Type B pancreatic cell (in vitro differentiated cells): ENCODE results near the gene SLC12A3. TPM values are rescaled to one million over a fixed set of nuclear protein-coding genes. Genes with fewer than 3 reads are reported as not detected.
"Not testable (repeated sequence)": the region's sequence is repeated elsewhere in the genome, so short reads cannot be mapped to it uniquely, and the experiment has no call there.

Experiments used
- DNase-seq: peaks from one replicate; pipeline ENCODE4 v3.0.0; 2021; ENCODE audit warnings: mixed read lengths; ENCODE audit not compliant: unreplicated experiment; ENCODE audit errors: extremely low spot score
- H3K27ac Mint-ChIP-seq: 2 replicates; pipeline ENCODE4 v1.8.0; 2021; ENCODE audit warnings: mild to moderate bottlenecking, mixed read lengths
- H3K27me3 Mint-ChIP-seq: 2 replicates; pipeline ENCODE4 v1.8.0; 2021; ENCODE audit warnings: mixed read lengths
- H3K36me3 Mint-ChIP-seq: 2 replicates; pipeline ENCODE4 v1.8.0; 2021; ENCODE audit warnings: mixed read lengths
- H3K4me1 Mint-ChIP-seq: one replicate; pipeline ENCODE4 v1.8.0; 2021; ENCODE audit warnings: mixed read lengths; ENCODE audit not compliant: unreplicated experiment
- H3K4me3 Mint-ChIP-seq: 2 replicates; pipeline ENCODE4 v1.8.0; 2021; ENCODE audit warnings: mild to moderate bottlenecking, mixed read lengths
- H3K9me3 Mint-ChIP-seq: 2 replicates; pipeline ENCODE4 v1.8.0; 2021; ENCODE audit warnings: mixed read lengths
- total RNA-seq: library from RNA; stranded (reverse); gene quantifications from 2 replicates; pipeline ENCODE4 v1.2.1, GENCODE V29; 2021; ENCODE audit warnings: low replicate concordance
- TF ChIP-seq, protein P1 (sequence below): fragments of 200-600 bp; sonication (generic); conservative IDR thresholded peaks from 2 replicates; pipeline ENCODE4 v1.5.0; 2021; ENCODE audit warnings: antibody characterized with exemption, mild to moderate bottlenecking

SLC12A3 gene
- total RNA-seq, 1 donor from 2014 or later: 0.31 TPM

DNA sequence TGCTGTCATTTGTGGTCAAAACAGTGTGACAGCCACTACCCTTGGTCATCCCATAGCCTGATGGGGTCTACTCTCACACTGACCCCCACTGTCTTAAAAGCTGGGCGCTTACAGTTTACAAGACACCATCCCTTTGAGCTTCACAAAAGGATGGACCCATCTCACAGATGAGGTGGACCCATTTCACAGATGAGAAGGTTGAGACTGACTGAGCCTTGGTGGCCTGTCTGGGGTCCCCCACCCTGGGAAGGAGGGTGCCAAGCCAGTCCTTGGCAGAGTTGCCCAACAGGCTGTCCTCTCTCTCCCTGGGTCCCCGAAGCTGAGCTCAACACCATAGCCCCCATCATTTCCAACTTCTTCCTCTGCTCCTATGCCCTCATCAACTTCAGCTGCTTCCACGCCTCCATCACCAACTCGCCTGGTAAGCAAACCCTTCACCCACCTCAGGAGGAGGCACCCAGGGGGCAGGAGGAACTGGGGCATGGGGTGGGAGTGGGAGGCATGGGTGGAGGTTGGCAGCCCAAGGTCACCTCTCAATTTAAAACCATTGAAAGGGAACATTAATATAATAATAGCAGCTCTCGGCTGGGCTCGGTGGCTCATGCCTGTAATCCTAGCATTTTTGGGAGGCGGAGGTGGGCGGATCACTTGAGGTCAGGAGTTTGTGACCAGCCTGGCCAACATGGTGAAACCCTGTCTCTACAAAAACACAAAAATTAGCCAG lies 17.2 kb downstream of the SLC12A3 start:
- Mint-ChIP-seq H3K9me3 (no peaks in the 10 kb centered on the region), H3K27ac (no peak overlapping the region), H3K27me3 (no peaks in the 10 kb centered on the region), H3K4me1 (no peaks in the 10 kb centered on the region), H3K36me3 (no peaks in the 10 kb centered on the region), H3K4me3 (no peak overlapping the region)
- no peak for DNase-seq
- TF ChIP-seq, protein P1, sequence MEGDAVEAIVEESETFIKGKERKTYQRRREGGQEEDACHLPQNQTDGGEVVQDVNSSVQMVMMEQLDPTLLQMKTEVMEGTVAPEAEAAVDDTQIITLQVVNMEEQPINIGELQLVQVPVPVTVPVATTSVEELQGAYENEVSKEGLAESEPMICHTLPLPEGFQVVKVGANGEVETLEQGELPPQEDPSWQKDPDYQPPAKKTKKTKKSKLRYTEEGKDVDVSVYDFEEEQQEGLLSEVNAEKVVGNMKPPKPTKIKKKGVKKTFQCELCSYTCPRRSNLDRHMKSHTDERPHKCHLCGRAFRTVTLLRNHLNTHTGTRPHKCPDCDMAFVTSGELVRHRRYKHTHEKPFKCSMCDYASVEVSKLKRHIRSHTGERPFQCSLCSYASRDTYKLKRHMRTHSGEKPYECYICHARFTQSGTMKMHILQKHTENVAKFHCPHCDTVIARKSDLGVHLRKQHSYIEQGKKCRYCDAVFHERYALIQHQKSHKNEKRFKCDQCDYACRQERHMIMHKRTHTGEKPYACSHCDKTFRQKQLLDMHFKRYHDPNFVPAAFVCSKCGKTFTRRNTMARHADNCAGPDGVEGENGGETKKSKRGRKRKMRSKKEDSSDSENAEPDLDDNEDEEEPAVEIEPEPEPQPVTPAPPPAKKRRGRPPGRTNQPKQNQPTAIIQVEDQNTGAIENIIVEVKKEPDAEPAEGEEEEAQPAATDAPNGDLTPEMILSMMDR: no peak

DNA sequence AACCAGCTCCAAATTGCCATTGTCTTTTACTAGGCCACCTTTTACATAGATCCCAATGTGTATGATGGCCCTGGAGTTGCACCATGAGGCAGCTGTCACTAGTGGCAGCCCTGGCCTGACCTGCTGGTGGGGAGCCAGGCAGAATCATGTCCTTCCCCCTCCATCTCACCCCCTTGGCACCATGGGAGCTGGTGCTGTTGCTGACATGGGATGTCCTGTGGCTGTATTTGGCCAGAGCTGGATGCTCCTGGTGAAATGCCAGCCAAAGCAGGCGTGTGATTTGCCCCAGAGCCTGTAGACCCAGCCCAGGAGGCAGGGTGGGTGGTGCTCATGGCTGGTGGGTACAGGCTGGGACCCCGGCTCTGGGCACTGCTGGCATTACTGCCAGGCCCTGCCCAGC lies 18.6 kb downstream of the SLC12A3 start:
- no peaks in the 10 kb centered on the region for H3K9me3 Mint-ChIP-seq
- H3K36me3 Mint-ChIP-seq: no peaks in the 10 kb centered on the region
- H3K27me3 Mint-ChIP-seq: no peaks in the 10 kb centered on the region
- DNase-seq: no peak
- no peak overlapping the region for H3K27ac Mint-ChIP-seq
- no peaks in the 10 kb centered on the region for H3K4me1 Mint-ChIP-seq
- TF ChIP-seq, protein P1: no peak
- H3K4me3 Mint-ChIP-seq: no peak overlapping the region

DNA sequence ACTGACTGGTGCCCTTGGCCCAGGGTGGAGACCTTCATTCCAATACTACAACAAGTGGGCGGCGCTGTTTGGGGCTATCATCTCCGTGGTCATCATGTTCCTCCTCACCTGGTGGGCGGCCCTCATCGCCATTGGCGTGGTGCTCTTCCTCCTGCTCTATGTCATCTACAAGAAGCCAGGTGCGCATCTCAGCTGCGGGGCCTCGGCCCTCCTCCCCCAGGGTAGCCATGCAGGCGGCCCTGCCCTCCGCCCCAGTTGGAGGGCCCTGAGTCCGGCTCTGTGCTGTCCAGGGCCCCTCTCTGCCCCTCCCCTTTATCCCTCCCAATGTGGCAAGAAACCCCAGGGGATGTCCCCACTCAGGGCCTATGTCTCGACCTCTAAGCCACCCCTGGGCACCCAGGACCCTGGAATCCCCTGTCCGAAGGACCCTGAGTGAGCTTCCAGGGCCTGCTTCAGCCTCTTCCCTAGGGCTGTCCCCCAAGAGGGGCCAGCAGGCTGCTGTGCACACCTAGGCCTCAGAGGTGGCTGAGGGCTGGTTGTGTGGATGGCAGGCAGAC lies 19.1 kb downstream of the SLC12A3 start:
- DNase-seq: no peak
- Mint-ChIP-seq H3K27ac (no peak overlapping the region), H3K36me3 (no peaks in the 10 kb centered on the region), H3K4me1 (no peaks in the 10 kb centered on the region), H3K27me3 (no peaks in the 10 kb centered on the region), H3K4me3 (no peak overlapping the region), H3K9me3 (no peaks in the 10 kb centered on the region)
- TF ChIP-seq, protein P1: no peak

DNA sequence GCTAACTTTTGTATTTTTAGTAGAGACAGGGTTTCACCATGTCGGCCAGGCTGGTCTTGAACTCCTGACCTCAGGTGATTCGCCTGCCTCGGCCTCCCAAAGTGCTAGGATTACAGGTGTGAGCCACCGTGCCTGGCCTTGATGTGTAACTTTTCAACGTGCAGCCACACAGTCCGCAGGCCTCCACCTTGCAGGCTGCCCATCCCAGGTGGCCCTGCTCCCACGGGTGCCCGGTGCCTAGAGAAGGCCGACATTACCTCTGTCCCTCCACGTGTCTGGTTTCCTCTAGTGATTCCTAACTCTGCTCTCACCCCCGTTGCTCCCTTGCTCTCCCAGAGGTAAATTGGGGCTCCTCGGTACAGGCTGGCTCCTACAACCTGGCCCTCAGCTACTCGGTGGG lies 19.9 kb downstream of the SLC12A3 start:
- not testable (repeated sequence) for H3K36me3 Mint-ChIP-seq, H3K4me3 Mint-ChIP-seq, H3K9me3 Mint-ChIP-seq, H3K4me1 Mint-ChIP-seq, DNase-seq, H3K27me3 Mint-ChIP-seq, H3K27ac Mint-ChIP-seq

DNA sequence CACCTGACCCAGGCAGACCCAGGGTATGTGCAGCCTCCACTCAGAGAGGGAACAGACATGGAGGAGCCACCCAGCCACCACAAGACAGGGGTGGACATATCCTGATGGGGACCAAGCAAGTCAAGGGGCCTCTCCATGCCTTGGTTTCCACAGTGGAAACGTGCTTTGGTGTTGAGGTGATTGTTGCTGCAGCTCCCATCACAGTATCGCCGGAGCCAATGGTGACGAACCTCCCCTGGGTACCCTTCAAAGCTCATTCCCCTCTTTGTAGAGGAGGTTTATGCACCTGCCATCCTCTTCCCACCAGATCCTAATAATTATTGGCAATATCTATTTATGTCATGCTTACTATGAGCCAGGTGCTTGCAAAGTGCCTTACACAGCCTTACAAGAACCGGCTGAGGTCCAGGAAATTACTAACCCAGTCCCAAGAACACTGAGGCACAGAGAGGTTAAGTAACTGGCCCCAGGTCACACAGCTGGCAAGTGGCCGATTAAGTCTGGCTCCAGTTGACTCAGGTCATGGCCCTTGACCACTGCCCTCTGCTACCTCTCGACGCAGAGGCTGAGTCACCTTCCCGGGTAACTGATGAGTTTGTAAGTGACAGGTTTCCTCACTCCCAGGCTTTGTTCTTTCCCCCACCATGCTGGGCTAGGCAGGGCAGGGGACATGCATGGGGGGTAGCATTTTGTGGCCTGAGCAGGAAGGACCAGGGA lies 20.6 kb downstream of the SLC12A3 start:
- no peak overlapping the region for H3K4me3 Mint-ChIP-seq
- DNase-seq: no peak
- no peaks in the 10 kb centered on the region for H3K4me1 Mint-ChIP-seq
- TF ChIP-seq, protein P1: no peak
- no peaks in the 10 kb centered on the region for H3K36me3 Mint-ChIP-seq
- no peaks in the 10 kb centered on the region for H3K9me3 Mint-ChIP-seq
- H3K27me3 Mint-ChIP-seq: no peaks in the 10 kb centered on the region
- H3K27ac Mint-ChIP-seq: no peak overlapping the region

DNA sequence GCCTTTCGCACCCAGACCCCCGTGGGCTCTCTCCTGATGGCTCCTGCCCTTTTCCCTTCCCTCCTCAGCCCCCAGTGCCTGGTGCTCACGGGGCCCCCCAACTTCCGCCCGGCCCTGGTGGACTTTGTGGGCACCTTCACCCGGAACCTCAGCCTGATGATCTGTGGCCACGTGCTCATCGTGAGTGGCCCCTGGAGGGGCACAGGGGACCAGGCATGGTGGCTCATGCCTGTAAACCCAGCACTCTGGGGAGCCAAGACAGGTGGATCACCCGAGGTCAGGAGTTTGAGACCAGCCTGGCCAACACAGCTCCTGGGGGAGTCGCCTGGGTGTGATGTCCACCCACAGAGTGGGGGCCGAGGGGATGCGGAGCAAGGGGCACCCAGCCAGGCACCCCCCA lies 21.3 kb downstream of the SLC12A3 start:
- Mint-ChIP-seq H3K4me1 (no peaks in the 10 kb centered on the region), H3K27ac (no peak overlapping the region), H3K4me3 (no peak overlapping the region), H3K9me3 (no peaks in the 10 kb centered on the region), H3K36me3 (no peaks in the 10 kb centered on the region), H3K27me3 (no peaks in the 10 kb centered on the region)
- DNase-seq: no peak
- TF ChIP-seq, protein P1: no peak
